Measurements from ENCODE around the gene AIFM3.

GRCh38 chr22:20922141-20922751 lies 44.8 kb upstream of the AIFM3 start:
- TF ChIP-seq POLR2A (IDR thresholded peaks at IDR 0.05) (no peak), CTCF (IDR thresholded peaks at IDR 0.05) (no peak)
